HG03064 (cell line): ENCODE data around the gene ANK2.

Experiments
- ATAC-seq: cut with Tn5 transposase; IDR thresholded peaks from one replicate; pipeline ENCODE4 v1.9.1; 2021; ENCODE audit warnings: low read depth; ENCODE audit not compliant: unreplicated experiment

Gene ANK2

GRCh38 chr4:113049421-113050370 is at the start of gene ANK2:
ANK2 (plus strand) TSS chr4:113049653; CDS start chr4:113049729, 76 bp downstream.
- no peak for ATAC-seq

- no peak for ATAC-seq
Observed at GRCh38 chr4:113003841-113004240, 45.6 kb upstream of the ANK2 start.

- ATAC-seq: no peak
Observed at GRCh38 chr4:113004655-113005054, 44.8 kb upstream of the ANK2 start.

GRCh38 chr4:113006632-113007031 is 42.8 kb upstream of the ANK2 start:
- no peak for ATAC-seq

GRCh38 chr4:113007151-113007550 is 42.3 kb upstream of the ANK2 start:
- no peak for ATAC-seq

- ATAC-seq: no peak
Observed at GRCh38 chr4:113008135-113008534, 41.3 kb upstream of the ANK2 start.

GRCh38 chr4:113008716-113009115 is 40.7 kb upstream of the ANK2 start:
- no peak for ATAC-seq

GRCh38 chr4:113009461-113009860 is 40.0 kb upstream of the ANK2 start:
- no peak for ATAC-seq

GRCh38 chr4:113012122-113012725 is 37.2 kb upstream of the ANK2 start:
- ATAC-seq: no peak

- no peak for ATAC-seq
Observed at GRCh38 chr4:113012786-113013185, 36.7 kb upstream of the ANK2 start.

- no peak for ATAC-seq
Observed at GRCh38 chr4:113013751-113014150, 35.7 kb upstream of the ANK2 start.

GRCh38 chr4:113016377-113016776 is 33.1 kb upstream of the ANK2 start:
- ATAC-seq: no peak

- no peak for ATAC-seq
Observed at GRCh38 chr4:113020966-113021365, 28.5 kb upstream of the ANK2 start.

- no peak for ATAC-seq
Observed at GRCh38 chr4:113024388-113024787, 25.1 kb upstream of the ANK2 start.

- no peak for ATAC-seq
Observed at GRCh38 chr4:113025416-113025815, 24.0 kb upstream of the ANK2 start.

- no peak for ATAC-seq
Observed at GRCh38 chr4:113026556-113026955, 22.9 kb upstream of the ANK2 start.

GRCh38 chr4:113028074-113028473 is 21.4 kb upstream of the ANK2 start:
- no peak for ATAC-seq

GRCh38 chr4:113031212-113031611 is 18.2 kb upstream of the ANK2 start:
- ATAC-seq: no peak

- no peak for ATAC-seq
Observed at GRCh38 chr4:113040793-113041192, 8.7 kb upstream of the ANK2 start.

- ATAC-seq: no peak
Observed at GRCh38 chr4:113042502-113042901, 7.0 kb upstream of the ANK2 start.

GRCh38 chr4:113043591-113043990 is 5.9 kb upstream of the ANK2 start:
- ATAC-seq: no peak

GRCh38 chr4:113050371-113050755 is 910 bp downstream of the ANK2 start:
- no peak for ATAC-seq
